ENCODE data around the gene ACAP2. TPM values are rescaled to one million over a fixed set of nuclear protein-coding genes. Genes with fewer than 3 reads are reported as not detected.

ACAP2 gene
- total RNA-seq, 1 experiment from 2014 or later: 57.9 TPM

- Histone ChIP-seq H3K27ac (ENCODE audit: low read length) (no peak overlapping the region), H3K9me3 (ENCODE audit: control insufficient read depth, insufficient read depth, low read depth, low read length) (no peaks in the 10 kb centered on the region), H3K36me3 (ENCODE audit: control insufficient read depth, insufficient read depth, low read length) (no peaks in the 10 kb centered on the region), H3K4me3 (ENCODE audit: low read depth in 2 of 2, low read length in 2 of 2) (no peak overlapping the region), H3K4me1 (ENCODE audit: control insufficient read depth, insufficient read depth, low read length) (peaks cover 8% of the 10 kb centered on the region), H3K27me3 (ENCODE audit: control insufficient read depth, insufficient read depth, low read length) (no peaks in the 10 kb centered on the region)
- ATAC-seq: no peak
- TF ChIP-seq REST (IDR thresholded peaks at IDR 0.05; ENCODE audit: insufficient read depth in 1 of 2, low read depth in 2 of 2, low read length in 1 of 2) (no peak), POLR2AphosphoS5 (IDR thresholded peaks at IDR 0.05; ENCODE audit: low read depth, low read length) (no peak), CTCF (IDR thresholded peaks at IDR 0.05) (no peak), SIN3A (IDR thresholded peaks at IDR 0.05; ENCODE audit: borderline replicate concordance, insufficient read depth, low read depth, low read length) (no peak), TCF7L2 (IDR thresholded peaks at IDR 0.05; ENCODE audit: low read depth, low read length) (no peak)
- POLR2A ChIA-PET: no interaction called here
- in situ Hi-C loops (cut with HindIII; ENCODE audit: low pct_unique_long_range_greater_than_20kb, low sequenced_read_pairs): no loop called here
- intact Hi-C loops (cut with micrococcal nuclease; ENCODE audit: unreplicated experiment): no loop called here
- DNase-seq (ENCODE audit: low read depth, low spot score): no peak
- BruUV-seq (replicated peaks): no TSS peak
- CTCF ChIA-PET: no interaction called here
Observed at GRCh38 chr3:195447201-195447600, 4.4 kb upstream of the ACAP2 start.

DNA sequence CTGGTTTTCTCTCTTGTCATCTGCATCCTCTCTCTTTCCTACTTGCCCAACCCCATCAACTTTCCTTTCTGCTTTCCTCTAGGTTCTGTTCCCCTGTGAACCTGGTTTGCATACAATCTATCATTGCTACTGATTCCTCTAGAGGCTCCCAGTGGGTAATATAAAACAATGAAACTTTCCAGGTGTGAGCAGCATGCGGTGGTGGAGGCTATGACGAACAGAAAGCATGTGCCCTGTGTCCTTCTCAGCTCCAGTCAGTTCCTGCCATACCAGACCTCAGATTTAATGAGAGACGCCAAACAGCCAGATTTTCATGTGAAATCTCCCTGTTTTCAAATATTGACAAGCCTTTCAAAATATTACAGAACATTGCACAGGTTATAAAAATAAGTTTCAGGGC is 3.5 kb upstream of the ACAP2 start:
- intact Hi-C loops (cut with micrococcal nuclease; ENCODE audit: unreplicated experiment) (no loop called here), in situ Hi-C loops (cut with HindIII; ENCODE audit: low pct_unique_long_range_greater_than_20kb, low sequenced_read_pairs) (no loop called here)
- BruUV-seq (replicated peaks): no TSS peak
- H3K27me3 ChIP-seq (ENCODE audit: control insufficient read depth, insufficient read depth, low read length): no peaks in the 10 kb centered on the region
- peaks cover 8% of the 10 kb centered on the region for H3K4me1 ChIP-seq (ENCODE audit: control insufficient read depth, insufficient read depth, low read length)
- no peak for DNase-seq (ENCODE audit: low read depth, low spot score)
- H3K27ac ChIP-seq (ENCODE audit: low read length): no peak overlapping the region
- no peak for ATAC-seq
- no peak overlapping the region for H3K4me3 ChIP-seq (ENCODE audit: low read depth in 2 of 2, low read length in 2 of 2)
- H3K9me3 ChIP-seq (ENCODE audit: control insufficient read depth, insufficient read depth, low read depth, low read length): no peaks in the 10 kb centered on the region
- H3K36me3 ChIP-seq (ENCODE audit: control insufficient read depth, insufficient read depth, low read length): no peaks in the 10 kb centered on the region
- CTCF ChIA-PET: no interaction called here
- POLR2A ChIA-PET: no interaction called here
- no peak for TF ChIP-seq POLR2AphosphoS5 (IDR thresholded peaks at IDR 0.05; ENCODE audit: low read depth, low read length)
- no peak for TF ChIP-seq SIN3A (IDR thresholded peaks at IDR 0.05; ENCODE audit: borderline replicate concordance, insufficient read depth, low read depth, low read length)
- TF ChIP-seq TCF7L2 (IDR thresholded peaks at IDR 0.05; ENCODE audit: low read depth, low read length): no peak
- no peak for TF ChIP-seq CTCF (IDR thresholded peaks at IDR 0.05)
- TF ChIP-seq REST (IDR thresholded peaks at IDR 0.05; ENCODE audit: insufficient read depth in 1 of 2, low read depth in 2 of 2, low read length in 1 of 2): no peak
